Heart right ventricle (tissue), 16 donors: ENCODE data around the gene ASB4. TPM values are rescaled to one million over a fixed set of nuclear protein-coding genes. Genes with fewer than 3 reads are reported as not detected.
A peak's percentile ranks its signal among the peaks of the same experiment; 100 is the strongest.

ENCODE experiments used
- ATAC-seq, 8 donors: fragments of 200-7000 bp; cut with Tn5 transposase; one replicate each; pipeline ENCODE4 v1.9.1; 2020; ENCODE audit warnings: mild to moderate bottlenecking in 8 of 8, moderate library complexity in 8 of 8, moderate number of reproducible peaks in 1 of 8
- DNase-seq, 2 donors: peaks; one replicate each; pipeline ENCODE4 v3.0.0-alpha.2; 2020
- H3K27ac ChIP-seq, 10 donors: fragments of 200-600 bp; sonication (generic) in 2 of 10; one replicate each; pipeline versions ENCODE4 v1.5.0 to v1.8.0; 2020 to 2022; ENCODE audit warnings: mild to moderate bottlenecking in 3 of 10
- H3K27me3 ChIP-seq, 7 donors: fragments of 200-600 bp; one replicate each; pipeline ENCODE4 v1.8.0; 2021 to 2022; ENCODE audit warnings: mild to moderate bottlenecking in 2 of 7
- H3K36me3 ChIP-seq, 9 donors: fragments of 200-600 bp; sonication (generic) in 1 of 9; one replicate each; pipeline versions ENCODE4 v1.5.0 to v1.8.0; 2020 to 2022; ENCODE audit warnings: mild to moderate bottlenecking in 2 of 9
- H3K4me1 ChIP-seq, 9 donors: fragments of 200-600 bp; sonication (generic) in 1 of 9; one replicate each; pipeline versions ENCODE4 v1.5.0 to v1.8.0; 2020 to 2022; ENCODE audit warnings: mild to moderate bottlenecking in 4 of 9
- H3K4me3 ChIP-seq, 10 donors: fragments of 200-600 bp; sonication (generic) in 2 of 10; one replicate each; pipeline versions ENCODE4 v1.5.0 to v1.8.0; 2020 to 2022; ENCODE audit warnings: mild to moderate bottlenecking in 7 of 10, moderate library complexity in 2 of 10
- H3K9me3 ChIP-seq, 11 donors: fragments of 200-600 bp in 10 of 11; sonication (generic) in 2 of 11; one replicate each; pipeline versions ENCODE4 v1.5.0 to v1.8.0; 2013 to 2022; ENCODE audit warnings: mild to moderate bottlenecking in 2 of 11, control low read depth in 1 of 11, moderate library complexity in 1 of 11
- CTCF ChIP-seq, 9 donors: fragments of 200-600 bp; sonication (generic) in 2 of 9; IDR thresholded peaks; one replicate each; pipeline versions ENCODE4 v1.5.0 to v1.8.0; 2021 to 2022; ENCODE audit warnings: antibody characterized with exemption in 9 of 9, mild to moderate bottlenecking in 5 of 9, moderate library complexity in 1 of 9
- WGBS, 2 donors: extraction: QIAGEN DNeasy Blood & Tissue Kit; methylation state at CpG; one replicate each; pipeline ENCODE4 v1.1.7; 2013; ENCODE audit warnings: inconsistent platforms in 1 of 2; 5-methylcytosine and 5-hydroxymethylcytosine counted together
- intact Hi-C, 10 donors: fragments of 100-400 bp; cut with DNase I; formaldehyde crosslinking; loops; one replicate each; pipeline versions ENCODE4 v1.11.1 to v1.14.2; 2022
- polyA plus RNA-seq, 2 donors: library from polyadenylated mRNA; stranded (reverse); fragments of 200-250 nt; gene quantifications; one replicate each; pipeline ENCODE4 v1.2.3, GENCODE V29; 2013
- total RNA-seq, 10 donors: library from RNA; stranded (reverse); fragmentation: NEBNext Ultra II Directional in 3 of 10; extraction: Animal tissue kit (Norgen Biotek cat#: 25700) in 3 of 10; gene quantifications; one replicate each; pipeline versions ENCODE4 v1.2.1 to v1.2.4, GENCODE V29; 2021 to 2023
- donor health status: Arrhythmogenic right ventricular cardiomyopathy.
- donor health status: ischemic (EF 13 %, LVEDD 7.1; RV severe dilation, severe dysfunction).
- donor health status: healthy with polysubstance abuse.
- donor health status: DM: no; HTN: yes; CAD: no.
- donor health status: DM: no; HTN: no; CAD: no.
- donor health status: ischemic (EF 25% LVEDD 6.9; RV normal size, moderate dysfunction).
- donor health status: ischemic (EF 25% LVEDD 5.7; RV mildly dilated, moderate dysfunction).
- donor health status: healthy.
- donor health status: DM: yes; HTN: yes; CAD: no.
- donor health status: Ischemic cardiomyopathy.
- donor health status: ischemic (EF 35%, LVEDD 5.7; RV mildly dilated, moderate dysfunction).
- donor health status: nonischemic (EF 11% LVEDD 7.7; RV severe dilation, severe dysfunction).
- donor health status: DM: yes; HTN: yes; CAD: no.
- donor health status: PGD.
- donor health status: ischemic (EF 29% LVEDD 5.4; RV normal size, mild dysfunction).
- donor health status: nonischemic (EF 23%, LVEDD 6.1; RV moderate dilation, normal function).

The ASB4 gene
- total and polyA plus RNA-seq, 12 donors = 0.26 to 7.1 (median 3.0) TPM

DNA sequence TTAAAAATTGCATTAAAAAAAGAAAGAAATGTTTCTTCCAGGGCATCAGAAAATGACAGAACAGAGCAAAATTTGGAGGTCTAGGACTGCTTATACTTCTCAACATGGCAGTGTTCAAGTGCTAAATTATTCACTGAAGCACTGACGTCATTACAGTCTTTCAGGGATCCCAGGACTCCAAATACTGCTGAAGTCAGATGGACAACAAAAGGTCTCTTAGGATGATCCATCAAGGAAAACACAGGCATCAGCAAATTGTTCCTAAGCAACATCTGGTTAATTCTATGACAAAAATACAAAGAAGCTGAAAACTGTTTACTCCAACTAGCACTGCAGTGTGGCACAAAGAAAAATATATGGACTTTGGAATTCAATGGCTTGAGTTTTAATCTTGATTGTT lies 58.4 kb downstream of the ASB4 start:
- Histone ChIP-seq H3K9me3 (no peaks in the 10 kb centered on the region), H3K36me3 (no peaks in the 10 kb centered on the region), H3K27me3 (no peaks in the 10 kb centered on the region), H3K4me1 (peaks cover 3 to 45% (median 34%) of the 10 kb centered on the region in 9 donors), H3K27ac (no peak overlapping the region), H3K4me3 (no peak overlapping the region)
- no peak for TF ChIP-seq CTCF (IDR thresholded peaks at IDR 0.05)
- no peak for DNase-seq
- intact Hi-C loops = loop anchor here in 6 of 10 donors (2.0 to 10.0 kb wide), 4 partner anchors 59 to 143 kb away; partner anchors contain the start of gene ASB4 (in 1 of the 6)
- 69 to 89% methylated on average over 1 of the region's 1 CpG for WGBS, 2 donors
- ATAC-seq = no peak

- peak; percentile 50 to 89 (median 78) for TF ChIP-seq CTCF (IDR thresholded peaks at IDR 0.05)
- intact Hi-C loops = loop anchor here (1.0 to 10.0 kb wide), 10 partner anchors 37 to 140 kb away; partner anchors contain the start of genes PDK4 (in 2 of the 10) and ASB4 (in 1 of the 10)
- Histone ChIP-seq H3K4me3 (peak overlapping the region in 8 of 10 donors; percentile 18 to 55 (median 45)), H3K27ac (peak overlapping the region; percentile 42 to 89 (median 70)), H3K36me3 (no peaks in the 10 kb centered on the region), H3K4me1 (peaks cover 9 to 54% (median 42%) of the 10 kb centered on the region in 9 donors), H3K27me3 (no peaks in the 10 kb centered on the region), H3K9me3 (no peaks in the 10 kb centered on the region)
- WGBS, 2 donors = 1 to 2% methylated on average over 3 of the region's 3 CpGs
- ATAC-seq (peak; percentile 76 to 92 (median 84)), DNase-seq (peak in 1 of 2 donors; percentile 69)
Observed at GRCh38 chr7:95545007-95545615, 59.4 kb downstream of the ASB4 start.

DNA sequence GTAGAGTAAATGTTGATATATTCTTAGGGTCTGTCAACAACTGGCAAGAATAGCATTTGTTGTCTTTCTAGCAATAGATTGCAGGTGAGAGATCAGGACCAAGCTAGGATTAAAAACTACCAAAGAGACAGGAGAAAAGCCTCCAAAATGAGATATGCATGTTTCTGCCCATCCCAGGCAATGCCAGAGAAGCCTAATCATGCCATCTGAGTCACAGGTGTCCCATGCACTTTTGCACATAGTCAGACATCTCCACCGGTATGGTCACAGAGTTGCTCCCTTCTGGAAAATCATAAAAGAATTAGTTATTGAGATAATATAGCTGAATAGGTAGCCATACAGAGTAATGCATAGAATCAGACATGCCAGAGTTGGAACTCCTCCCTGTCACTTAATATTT lies 59.9 kb downstream of the ASB4 start:
- no peak for ATAC-seq
- intact Hi-C loops = loop anchor here (1.0 to 10.0 kb wide), 10 partner anchors 37 to 139 kb away; partner anchors contain the start of genes PDK4 (in 2 of the 10) and ASB4 (in 1 of the 10)

More for the DNA sequence above, 59.9 kb downstream of the ASB4 start:
- Histone ChIP-seq H3K27me3 (no peaks in the 10 kb centered on the region), H3K36me3 (no peaks in the 10 kb centered on the region), H3K4me1 (peaks cover 9 to 60% (median 46%) of the 10 kb centered on the region in 9 donors), H3K9me3 (no peaks in the 10 kb centered on the region), H3K27ac (peak overlapping the region in 9 of 10 donors; percentile 42 to 89 (median 72)), H3K4me3 (peak overlapping the region in 8 of 10 donors; percentile 18 to 55 (median 45))
- TF ChIP-seq CTCF (IDR thresholded peaks at IDR 0.05) = no peak
- no peak for DNase-seq
- WGBS, 2 donors = 80 to 81% methylated on average over 1 of the region's 1 CpG
